HG02938 (cell line): Measurements from ENCODE around the gene MCM3AP.
A peak's percentile ranks its signal among the peaks of the same experiment; 100 is the strongest.

Experiments used
- ATAC-seq: cut with Tn5 transposase; IDR thresholded peaks from one replicate; pipeline ENCODE4 v1.9.1; 2021; ENCODE audit warnings: mild to moderate bottlenecking, moderate library complexity; ENCODE audit not compliant: unreplicated experiment

The MCM3AP gene

GRCh38 chr21:46285206-46285661 is at the start of gene MCM3AP:
Gene MCM3AP (minus strand): TSS chr21:46285611. CDS start chr21:46285286, 325 bp downstream.
- no peak for ATAC-seq

- ATAC-seq = no peak
These were observed 49.1 kb upstream of the MCM3AP start for GRCh38 chr21:46334351-46335140.

- ATAC-seq = no peak
These were observed 44.4 kb upstream of the MCM3AP start for GRCh38 chr21:46329796-46330195.

- no peak for ATAC-seq
These were observed 42.7 kb upstream of the MCM3AP start for GRCh38 chr21:46328151-46328550.

GRCh38 chr21:46327711-46328110 is 42.3 kb upstream of the MCM3AP start:
- ATAC-seq = no peak

GRCh38 chr21:46326110-46326703 is 40.8 kb upstream of the MCM3AP start:
- no peak for ATAC-seq

- ATAC-seq = no peak
These were observed 39.9 kb upstream of the MCM3AP start for GRCh38 chr21:46325073-46325912.

GRCh38 chr21:46324390-46325072 is 39.1 kb upstream of the MCM3AP start:
- peak; percentile 51 for ATAC-seq

GRCh38 chr21:46323710-46324389 is 38.4 kb upstream of the MCM3AP start, which contains the start of the genes C21orf58 and PCNT:
Gene C21orf58 (minus strand): TSS chr21:46323870. CDS start chr21:46322738, 1,132 bp downstream.
Gene PCNT (plus strand): TSS chr21:46324156. CDS start chr21:46324229, 73 bp downstream.
- ATAC-seq = peak; percentile 77

GRCh38 chr21:46323227-46323709 is 37.9 kb upstream of the MCM3AP start:
- ATAC-seq = no peak

- no peak for ATAC-seq
These were observed 37.2 kb upstream of the MCM3AP start for GRCh38 chr21:46322351-46323226.

- no peak for ATAC-seq
These were observed 35.0 kb upstream of the MCM3AP start for GRCh38 chr21:46320331-46320801.

- no peak for ATAC-seq
These were observed 33.8 kb upstream of the MCM3AP start for GRCh38 chr21:46319186-46319585.

GRCh38 chr21:46318464-46318845 is 33.0 kb upstream of the MCM3AP start:
- no peak for ATAC-seq

GRCh38 chr21:46317710-46318463 is 32.5 kb upstream of the MCM3AP start:
- no peak for ATAC-seq

- ATAC-seq = no peak
These were observed 31.4 kb upstream of the MCM3AP start for GRCh38 chr21:46316708-46317324.

- no peak for ATAC-seq
These were observed 29.1 kb upstream of the MCM3AP start for GRCh38 chr21:46314441-46315020.
